ENCODE measurements around the gene CFAP97D1.
"Not testable (repeated sequence)": the region's sequence is repeated elsewhere in the genome, so short reads cannot be mapped to it uniquely, and the experiment has no call there.

Gene CFAP97D1

GRCh38 chr17:43768382-43768781 is 11.9 kb upstream of the CFAP97D1 start:
- no peak for DNase-seq (ENCODE audit: low read depth in 3 of 3)

DNA sequence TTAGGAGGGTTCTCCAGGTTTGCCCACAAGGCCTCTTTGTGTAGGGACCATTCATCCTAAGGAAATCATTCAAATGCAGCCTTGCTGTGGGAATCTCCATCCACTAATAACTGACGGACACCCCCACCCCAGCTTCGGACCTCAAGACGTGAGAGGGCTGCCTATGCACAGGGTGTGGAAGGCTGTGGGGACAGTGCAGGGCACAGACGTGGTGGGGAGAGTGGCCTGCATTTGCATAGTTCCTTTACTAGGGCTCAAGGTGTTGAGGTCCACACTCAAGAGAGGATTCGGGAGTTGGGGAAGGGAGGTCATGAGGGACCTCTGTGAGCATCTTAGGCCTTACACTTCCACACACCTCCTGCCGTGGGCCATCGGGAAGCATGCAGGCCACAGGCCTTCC is 11.3 kb upstream of the CFAP97D1 start:
- DNase-seq (ENCODE audit: low read depth in 3 of 3), result no peak

- DNase-seq (ENCODE audit: low read depth in 3 of 3), result no peak
Measured at GRCh38 chr17:43769426-43769825, 10.8 kb upstream of the CFAP97D1 start.

- no peak for DNase-seq (ENCODE audit: low read depth in 3 of 3)
Measured at GRCh38 chr17:43769859-43770258, 10.4 kb upstream of the CFAP97D1 start.

GRCh38 chr17:43770957-43771356 is 9.3 kb upstream of the CFAP97D1 start:
- DNase-seq (ENCODE audit: low read depth in 3 of 3), result no peak

DNA sequence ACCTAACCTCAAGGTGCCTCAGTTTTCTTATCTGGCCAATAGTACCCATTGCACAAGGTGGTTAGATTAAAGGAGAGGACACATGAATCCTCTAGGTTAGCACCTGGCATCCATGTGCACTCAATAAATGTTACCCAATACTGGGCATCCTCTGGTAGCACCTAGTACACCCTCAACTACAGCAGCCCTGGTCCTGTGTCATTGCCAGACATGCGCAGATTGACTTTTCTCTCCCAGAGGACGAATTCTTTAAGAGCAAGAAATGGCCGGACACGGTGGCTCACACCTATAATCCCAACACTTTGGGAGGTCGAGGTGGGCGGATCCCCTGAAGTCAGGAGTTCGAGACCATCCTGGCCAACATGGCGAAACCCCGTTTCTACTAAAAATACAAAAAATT is 8.8 kb upstream of the CFAP97D1 start:
- no peak for DNase-seq (ENCODE audit: low read depth in 3 of 3)

DNA sequence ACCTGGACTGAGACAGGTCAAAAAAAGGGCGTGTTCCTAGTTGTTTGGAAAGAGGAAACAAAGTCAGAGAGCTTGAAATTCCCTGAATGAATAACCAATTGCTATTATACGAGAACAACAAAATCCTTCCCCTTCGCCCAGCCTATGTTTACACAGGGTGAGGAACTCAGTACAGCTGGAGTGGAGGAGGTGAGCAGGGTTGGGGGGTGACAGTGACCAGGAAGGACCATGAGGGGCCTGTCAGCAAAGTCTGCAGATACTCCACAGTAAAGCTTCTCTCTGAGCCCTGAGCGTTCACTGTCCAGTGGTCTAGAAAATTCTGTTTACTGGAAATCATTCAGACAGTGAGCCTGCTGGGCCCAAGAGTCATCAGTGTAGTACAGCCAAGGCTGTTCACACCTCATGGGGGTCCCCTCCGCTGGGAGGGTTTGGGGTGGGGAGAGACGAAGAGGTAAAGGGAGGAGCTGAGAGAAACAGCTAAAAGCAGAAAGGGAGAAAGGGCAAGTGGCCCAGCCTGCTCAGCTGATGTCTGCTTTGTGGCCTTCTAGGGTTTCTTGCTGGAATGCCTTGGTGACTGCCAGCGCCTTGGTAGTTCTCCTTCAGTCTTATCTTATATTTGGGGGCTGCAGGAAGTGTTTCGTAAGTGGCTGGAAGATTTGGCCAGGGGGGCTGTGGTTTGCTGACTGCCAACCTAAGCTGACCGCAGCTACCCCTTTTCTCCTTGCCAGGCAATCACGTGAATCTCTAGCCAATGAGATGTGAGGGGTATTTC is 7.2 kb upstream of the CFAP97D1 start:
- no peak for DNase-seq (ENCODE audit: low read depth in 3 of 3)

DNA sequence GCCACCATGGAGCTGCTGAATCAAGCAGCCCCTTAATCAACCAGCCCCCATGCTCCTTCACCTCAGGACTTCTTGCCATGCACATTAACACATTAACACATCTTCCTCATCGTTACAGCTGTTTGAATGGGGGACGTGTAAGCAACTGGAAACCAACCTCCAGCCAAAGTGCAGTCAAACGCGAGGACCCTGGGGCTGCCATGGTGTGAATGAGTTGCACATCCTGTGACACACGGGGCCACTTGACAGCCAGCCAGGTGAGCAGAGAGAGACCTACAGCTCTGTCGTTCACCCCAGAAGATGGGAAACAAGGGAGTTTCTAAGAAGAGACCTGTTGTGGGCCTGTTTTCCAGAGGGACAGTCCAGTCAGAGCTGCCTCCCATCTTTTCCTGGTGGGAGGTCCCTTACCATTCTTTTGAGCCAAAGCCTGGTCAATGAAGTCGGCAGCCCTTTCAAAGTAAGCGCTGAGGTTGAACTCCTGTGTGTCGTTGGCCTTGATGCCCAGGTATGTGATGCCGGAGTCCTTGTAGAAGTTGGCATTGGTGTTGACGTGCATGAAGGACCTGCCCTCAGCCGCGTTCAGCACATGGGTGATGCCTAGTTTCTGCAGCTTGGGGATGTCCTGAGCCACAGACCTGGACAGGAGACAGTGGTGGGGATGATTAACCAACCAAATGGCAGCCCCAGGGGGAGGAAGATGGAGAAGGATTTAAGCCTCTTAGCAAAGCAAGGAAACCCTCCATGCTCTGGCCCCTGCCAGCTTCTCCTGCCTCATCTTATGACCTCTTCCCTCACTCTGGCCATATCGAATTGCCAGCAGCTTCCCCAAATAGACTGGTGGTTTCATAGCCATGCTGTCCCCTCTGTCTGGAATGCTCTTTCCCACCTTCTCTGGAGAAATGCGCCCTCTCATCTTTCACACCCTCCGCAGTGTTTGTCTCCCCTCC is 5.7 kb upstream of the CFAP97D1 start:
- no peak for DNase-seq (ENCODE audit: low read depth in 3 of 3)

DNA sequence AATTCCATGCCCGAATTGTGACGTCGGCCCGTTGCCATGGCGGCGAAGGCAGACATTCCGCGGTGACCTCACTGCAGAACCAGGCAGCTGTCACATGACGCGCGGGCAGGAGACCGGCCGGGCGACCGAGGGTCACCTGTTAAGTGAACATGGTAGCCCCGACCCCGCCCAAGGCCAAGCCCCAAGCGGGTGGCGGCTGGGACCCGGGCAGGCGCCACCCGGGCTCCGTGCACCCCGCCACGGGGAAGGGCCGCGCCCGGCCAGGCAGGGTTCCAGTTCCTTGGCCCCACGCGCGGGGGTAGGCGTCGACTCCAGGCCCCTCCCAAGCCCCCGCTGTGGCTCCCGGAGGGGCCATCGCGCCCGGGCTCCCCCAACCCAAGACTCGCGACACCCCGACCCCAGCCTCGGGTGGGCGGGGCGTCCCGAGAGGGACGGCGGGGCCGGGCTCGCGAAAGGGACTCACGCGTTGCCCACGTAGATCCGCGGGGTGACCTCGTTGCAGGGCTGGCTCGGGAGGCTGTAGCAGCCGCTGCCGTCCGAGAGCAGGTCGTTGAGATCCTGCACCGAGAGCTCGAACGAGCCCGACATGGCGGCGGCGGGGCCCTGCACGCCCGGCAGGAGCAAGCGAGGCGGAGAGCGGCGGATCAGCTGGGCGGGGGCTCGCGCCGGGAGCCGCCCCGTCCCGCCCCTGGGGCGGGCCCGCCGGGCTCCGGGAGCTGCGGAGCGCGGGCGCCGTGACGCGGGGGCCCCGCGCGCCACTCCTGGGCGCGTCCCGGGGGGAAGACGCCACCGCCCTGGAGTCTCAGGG is 1.7 kb upstream of the CFAP97D1 start, which contains the start of gene DUSP3:
Gene DUSP3, minus strand, starts transcription at position 641 of the 808 bp plus-strand sequence. Its CDS starts 53 bp downstream, at position 588.
- DNase-seq (ENCODE audit: low read depth in 3 of 3), result peak; percentile 38 to 70 (median 51)

GRCh38 chr17:43779145-43780125 is 800 bp upstream of the CFAP97D1 start:
- DNase-seq (ENCODE audit: low read depth in 3 of 3), result no peak

DNA sequence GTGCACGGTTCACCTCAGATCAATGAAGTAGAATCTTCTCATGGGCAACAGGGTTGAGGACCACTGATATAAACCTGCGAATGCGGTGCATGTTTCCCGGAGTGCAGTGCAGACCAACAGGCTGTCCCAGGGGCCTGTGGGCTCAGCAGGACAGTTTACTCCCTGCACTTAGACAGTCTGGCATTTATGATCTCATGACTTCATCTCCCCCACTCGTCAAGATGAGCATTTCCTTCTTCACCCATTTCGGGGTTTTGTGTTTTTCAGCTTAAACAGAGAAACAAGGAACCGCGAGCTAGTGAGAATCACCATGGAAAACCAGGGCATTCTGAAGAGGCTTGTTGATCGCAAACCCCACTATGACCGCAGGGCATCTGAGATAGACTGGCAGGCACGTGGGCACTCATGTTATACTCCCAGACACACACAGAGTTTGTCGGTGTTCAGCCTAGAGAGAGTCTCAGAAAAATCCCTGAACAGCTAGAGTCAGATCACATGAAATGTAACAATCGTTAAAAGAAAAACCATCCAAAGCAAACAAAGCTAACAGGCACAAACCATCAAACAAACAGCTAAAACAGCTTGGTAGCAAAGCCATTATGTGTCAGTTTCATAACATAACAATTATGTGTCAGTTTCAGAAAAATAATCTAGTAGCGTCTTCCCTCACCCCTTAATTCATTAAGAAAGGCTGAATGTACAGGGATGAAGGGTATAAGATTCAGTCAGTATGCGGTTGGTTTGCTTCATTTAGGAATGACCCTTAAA is 2.9 kb downstream of the CFAP97D1 start:
- no peak for DNase-seq (ENCODE audit: low read depth in 3 of 3)

DNA sequence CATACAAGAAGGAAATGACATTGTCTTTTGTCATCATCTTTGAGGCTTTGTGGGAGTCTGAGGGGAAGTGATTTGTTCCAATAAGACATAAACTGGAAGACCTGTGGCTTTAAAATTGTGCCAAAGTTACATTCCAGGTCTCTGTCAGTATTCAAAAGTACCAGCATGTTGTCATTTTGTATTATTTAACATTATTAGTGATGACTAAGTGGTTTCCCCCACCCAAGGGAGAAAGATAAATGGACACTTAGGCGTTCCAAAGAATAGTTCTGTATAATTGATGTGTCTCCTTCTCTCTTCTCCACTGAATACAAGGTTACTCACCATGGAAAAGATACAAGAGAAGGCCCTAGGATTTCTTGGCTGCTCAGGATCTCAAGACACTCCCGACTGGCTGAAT is 3.8 kb downstream of the CFAP97D1 start:
- DNase-seq (ENCODE audit: low read depth in 3 of 3), result no peak

GRCh38 chr17:43784628-43785101 is 4.4 kb downstream of the CFAP97D1 start:
- DNase-seq (ENCODE audit: low read depth in 3 of 3), result no peak

DNA sequence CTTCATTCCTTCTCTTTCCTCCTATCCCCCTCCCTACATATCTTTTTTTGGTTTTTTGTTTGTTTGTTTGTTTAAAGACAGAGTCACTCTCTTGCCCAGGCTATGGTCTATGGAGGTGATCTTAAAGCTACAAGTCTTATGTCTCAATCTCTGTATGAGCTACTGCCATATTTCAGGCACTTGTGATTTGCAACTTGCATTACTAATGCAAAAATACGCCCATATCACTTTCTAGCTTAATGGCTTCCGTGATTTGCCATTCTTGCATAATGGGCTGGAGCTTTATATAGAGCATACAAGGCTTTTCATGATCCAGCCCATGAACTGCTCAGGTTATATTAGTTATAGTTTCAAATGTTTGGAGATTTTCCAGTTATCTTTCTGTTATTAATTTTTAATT is 7.5 kb downstream of the CFAP97D1 start:
- DNase-seq (ENCODE audit: low read depth in 3 of 3), result no peak

- DNase-seq (ENCODE audit: low read depth in 3 of 3), result no peak
Measured at GRCh38 chr17:43788540-43788939, 8.3 kb downstream of the CFAP97D1 start.

DNA sequence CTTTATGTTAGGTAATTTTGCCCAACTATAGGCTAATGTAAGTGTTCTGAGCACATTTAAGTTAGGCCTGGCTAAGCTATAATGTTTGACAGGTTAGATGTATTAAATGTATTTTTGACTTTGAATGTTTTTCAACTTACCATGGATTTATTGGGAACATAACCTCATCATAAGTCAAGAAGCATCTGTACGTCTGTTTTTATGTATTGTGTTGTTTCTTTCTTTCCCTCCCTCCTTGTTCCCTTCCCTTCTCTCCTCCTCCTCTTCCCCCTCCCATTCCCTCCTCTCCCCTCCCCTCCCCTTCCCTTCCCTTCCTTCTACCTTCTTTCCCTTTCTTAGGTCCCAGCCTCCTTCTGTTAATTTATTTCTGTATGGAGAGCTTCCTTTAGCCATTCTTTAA is 9.2 kb downstream of the CFAP97D1 start:
- DNase-seq (ENCODE audit: low read depth in 3 of 3), result no peak

- DNase-seq (ENCODE audit: low read depth in 3 of 3), result no peak
Measured at GRCh38 chr17:43790311-43790940, 10.2 kb downstream of the CFAP97D1 start.

GRCh38 chr17:43791589-43791988 is 11.4 kb downstream of the CFAP97D1 start:
- no peak for DNase-seq (ENCODE audit: low read depth in 3 of 3)

DNA sequence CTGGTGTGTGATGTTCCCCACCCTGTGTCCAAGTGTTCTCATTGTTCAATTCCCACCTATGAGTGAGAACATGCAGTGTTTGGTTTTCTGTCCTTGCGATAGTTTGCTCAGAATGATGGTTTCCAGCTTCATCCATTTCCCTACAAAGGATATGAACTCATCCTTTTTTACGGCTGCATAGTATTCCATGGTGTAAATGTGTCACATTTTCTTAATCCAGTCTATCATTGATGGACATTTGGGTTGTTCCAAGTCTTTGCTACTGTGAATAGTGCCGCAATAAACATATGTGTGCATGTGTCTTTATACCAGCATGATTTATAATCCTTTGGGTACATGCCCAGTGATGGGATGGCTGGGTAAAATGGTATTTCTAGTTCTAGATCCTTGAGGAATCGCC is 12.4 kb downstream of the CFAP97D1 start:
- not testable (repeated sequence) for DNase-seq (ENCODE audit: low read depth in 3 of 3)
